Measurements from ENCODE around the gene RTN4RL2. TPM values are rescaled to one million over a fixed set of nuclear protein-coding genes. Genes with fewer than 3 reads are reported as not detected.

RTN4RL2 gene
- total RNA-seq, result under 1 TPM in 1 of 2 experiments, not detected in 1; 0.17 TPM
- under 1 TPM in 1 of 2 donors, not detected in 1; 0.40 TPM for polyA plus RNA-seq

GRCh38 chr11:57460022-57460757, at the start of gene RTN4RL2:
Gene RTN4RL2, plus strand, starts transcription at chr11:57460528. Its CDS starts 338 bp downstream, at chr11:57460866.
- H3K36me3 ChIP-seq (ENCODE audit: insufficient read depth, low read length), result no peaks in the 10 kb centered on the region
- intact Hi-C loops (cut with micrococcal nuclease), result no loop called here
- Mint-ChIP-seq H3K27ac (peak within 1 kb of the TSS in 2 of 7 donors; percentile 9 to 63), H3K36me3 (no peaks in the 10 kb centered on the region), H3K27me3 (peaks cover 18 to 33% of the 10 kb centered on the region in 2 donors), H3K4me1 (peaks cover 16 to 31% (median 24%) of the 10 kb centered on the region in 4 donors), H3K4me3 (peak within 1 kb of the TSS; percentile 79 to 93 (median 87)), H3K9me3 (peaks cover 0 to 1% (median 0%) of the 10 kb centered on the region in 8 donors)
- peak within 1 kb of the TSS; percentile 17 to 33 for H3K4me3 ChIP-seq (ENCODE audit: low read length in 2 of 2)
- H3K9me3 ChIP-seq (ENCODE audit: control insufficient read depth in 1 of 2, low read length in 2 of 2), result no peaks in the 10 kb centered on the region
- peaks cover 17% of the 10 kb centered on the region for H3K27me3 ChIP-seq (ENCODE audit: insufficient read depth, low read length)
- ChIA-PET CTCF (ENCODE audit: partially characterized antibody) (interaction anchor here (0.6 to 8.2 kb wide), 11 partner anchors 13 to 252 kb away, joined by 3 to 187 read pairs (median 5); partner anchors contain the start of genes SLC43A3 and TIMM10), POLR2A (ENCODE audit: partially characterized antibody) (interaction anchor here (1.2 to 1.6 kb wide), 3 partner anchors 18 to 67 kb away, joined by 3 to 5 read pairs (median 5); no protein-coding TSS in a partner anchor)
- DNase-seq, result peak in 3 of 5 donors; percentile 17 to 27 (median 22)
- no peak within 1 kb of the TSS for H3K27ac ChIP-seq (ENCODE audit: low read depth, low read length)
- H3K4me1 ChIP-seq (ENCODE audit: insufficient read depth, low read length), result peaks cover 40% of the 10 kb centered on the region

- Histone ChIP-seq H3K4me1 (ENCODE audit: insufficient read depth, low read length) (no peaks in the 10 kb centered on the region), H3K36me3 (ENCODE audit: insufficient read depth, low read length) (peaks cover 45% of the 10 kb centered on the region), H3K4me3 (ENCODE audit: low read length in 2 of 2) (no peak overlapping the region), H3K27ac (ENCODE audit: low read depth, low read length) (no peak overlapping the region), H3K9me3 (ENCODE audit: control insufficient read depth in 1 of 2, low read length in 2 of 2) (no peaks in the 10 kb centered on the region), H3K27me3 (ENCODE audit: insufficient read depth, low read length) (no peaks in the 10 kb centered on the region)
- Mint-ChIP-seq H3K36me3 (peaks cover 66 to 72% of the 10 kb centered on the region in 2 donors), H3K9me3 (no peaks in the 10 kb centered on the region), H3K27me3 (no peaks in the 10 kb centered on the region), H3K27ac (peak overlapping the region in 2 of 7 donors; percentile 52 to 68), H3K4me1 (peaks cover 0 to 5% (median under 1%) of the 10 kb centered on the region in 4 donors), H3K4me3 (no peak overlapping the region)
- intact Hi-C loops (cut with micrococcal nuclease), result no loop called here
- POLR2A ChIA-PET (ENCODE audit: partially characterized antibody), result no interaction called here
- CTCF ChIA-PET (ENCODE audit: partially characterized antibody), result no interaction called here
- no peak for DNase-seq
These were observed 46.6 kb upstream of the RTN4RL2 start for GRCh38 chr11:57413681-57414080.

- H3K27ac Mint-ChIP-seq, result peak overlapping the region in 2 of 7 donors; percentile 35 to 75
- no peaks in the 10 kb centered on the region for H3K4me1 ChIP-seq (ENCODE audit: insufficient read depth, low read length)
- H3K9me3 Mint-ChIP-seq, result no peaks in the 10 kb centered on the region
- no peaks in the 10 kb centered on the region for H3K27me3 Mint-ChIP-seq
- H3K9me3 ChIP-seq (ENCODE audit: control insufficient read depth in 1 of 2, low read length in 2 of 2), result no peaks in the 10 kb centered on the region
- H3K4me1 Mint-ChIP-seq, result peaks cover 0 to 4% (median under 1%) of the 10 kb centered on the region in 4 donors
- peaks cover 37% of the 10 kb centered on the region for H3K36me3 ChIP-seq (ENCODE audit: insufficient read depth, low read length)
- no peak overlapping the region for H3K4me3 ChIP-seq (ENCODE audit: low read length in 2 of 2)
- H3K27me3 ChIP-seq (ENCODE audit: insufficient read depth, low read length), result no peaks in the 10 kb centered on the region
- no peak for DNase-seq
- no peak overlapping the region for H3K27ac ChIP-seq (ENCODE audit: low read depth, low read length)
- ChIA-PET POLR2A (ENCODE audit: partially characterized antibody) (no interaction called here), CTCF (ENCODE audit: partially characterized antibody) (no interaction called here)
- no peak overlapping the region for H3K4me3 Mint-ChIP-seq
- peaks cover 64 to 72% of the 10 kb centered on the region in 2 donors for H3K36me3 Mint-ChIP-seq
- intact Hi-C loops (cut with micrococcal nuclease), result no loop called here
These were observed 45.6 kb upstream of the RTN4RL2 start for GRCh38 chr11:57414612-57415212.

GRCh38 chr11:57416436-57416835, 43.9 kb upstream of the RTN4RL2 start:
- Mint-ChIP-seq H3K27ac (peak overlapping the region in 1 of 7 donors; percentile 18), H3K9me3 (no peaks in the 10 kb centered on the region), H3K27me3 (no peaks in the 10 kb centered on the region), H3K4me1 (peaks cover 0 to 4% (median 2%) of the 10 kb centered on the region in 4 donors), H3K4me3 (no peak overlapping the region), H3K36me3 (peaks cover 58 to 70% of the 10 kb centered on the region in 2 donors)
- H3K36me3 ChIP-seq (ENCODE audit: insufficient read depth, low read length), result peaks cover 36% of the 10 kb centered on the region
- ChIA-PET CTCF (ENCODE audit: partially characterized antibody) (no interaction called here), POLR2A (ENCODE audit: partially characterized antibody) (interaction anchor here (1.6 kb wide), 1 partner anchor 9 kb away, joined by 5 read pairs; no protein-coding TSS in a partner anchor)
- no peak for DNase-seq
- H3K27ac ChIP-seq (ENCODE audit: low read depth, low read length), result no peak overlapping the region
- no peaks in the 10 kb centered on the region for H3K4me1 ChIP-seq (ENCODE audit: insufficient read depth, low read length)
- H3K4me3 ChIP-seq (ENCODE audit: low read length in 2 of 2), result no peak overlapping the region
- no peaks in the 10 kb centered on the region for H3K9me3 ChIP-seq (ENCODE audit: control insufficient read depth in 1 of 2, low read length in 2 of 2)
- H3K27me3 ChIP-seq (ENCODE audit: insufficient read depth, low read length), result no peaks in the 10 kb centered on the region
- intact Hi-C loops (cut with micrococcal nuclease), result no loop called here

GRCh38 chr11:57417056-57417455, 43.3 kb upstream of the RTN4RL2 start:
- ChIA-PET CTCF (ENCODE audit: partially characterized antibody) (interaction anchor here (2.4 kb wide), 1 partner anchor 76 kb away, joined by 6 read pairs; no protein-coding TSS in a partner anchor), POLR2A (ENCODE audit: partially characterized antibody) (no interaction called here)
- Mint-ChIP-seq H3K9me3 (no peaks in the 10 kb centered on the region), H3K4me1 (peaks cover 0 to 4% (median 2%) of the 10 kb centered on the region in 4 donors), H3K27me3 (no peaks in the 10 kb centered on the region), H3K27ac (peak overlapping the region in 1 of 7 donors; percentile 25), H3K36me3 (peaks cover 55 to 68% of the 10 kb centered on the region in 2 donors), H3K4me3 (no peak overlapping the region)
- H3K4me3 ChIP-seq (ENCODE audit: low read length in 2 of 2), result no peak overlapping the region
- no peaks in the 10 kb centered on the region for H3K9me3 ChIP-seq (ENCODE audit: control insufficient read depth in 1 of 2, low read length in 2 of 2)
- no peaks in the 10 kb centered on the region for H3K4me1 ChIP-seq (ENCODE audit: insufficient read depth, low read length)
- intact Hi-C loops (cut with micrococcal nuclease), result no loop called here
- DNase-seq, result no peak
- H3K27me3 ChIP-seq (ENCODE audit: insufficient read depth, low read length), result no peaks in the 10 kb centered on the region
- H3K27ac ChIP-seq (ENCODE audit: low read depth, low read length), result no peak overlapping the region
- peaks cover 36% of the 10 kb centered on the region for H3K36me3 ChIP-seq (ENCODE audit: insufficient read depth, low read length)

GRCh38 chr11:57418131-57418530, 42.2 kb upstream of the RTN4RL2 start:
- Mint-ChIP-seq H3K4me1 (peaks cover 3 to 10% (median 5%) of the 10 kb centered on the region in 4 donors), H3K27me3 (no peaks in the 10 kb centered on the region), H3K36me3 (peaks cover 57 to 71% of the 10 kb centered on the region in 2 donors), H3K27ac (no peak overlapping the region), H3K4me3 (no peak overlapping the region), H3K9me3 (no peaks in the 10 kb centered on the region)
- no peak overlapping the region for H3K27ac ChIP-seq (ENCODE audit: low read depth, low read length)
- H3K9me3 ChIP-seq (ENCODE audit: control insufficient read depth in 1 of 2, low read length in 2 of 2), result no peaks in the 10 kb centered on the region
- H3K4me3 ChIP-seq (ENCODE audit: low read length in 2 of 2), result no peak overlapping the region
- H3K36me3 ChIP-seq (ENCODE audit: insufficient read depth, low read length), result peaks cover 40% of the 10 kb centered on the region
- POLR2A ChIA-PET (ENCODE audit: partially characterized antibody), result no interaction called here
- CTCF ChIA-PET (ENCODE audit: partially characterized antibody), result interaction anchor here (2.4 to 3.2 kb wide), 2 partner anchors 40 to 75 kb away, joined by 6 to 8 read pairs; no protein-coding TSS in a partner anchor
- intact Hi-C loops (cut with micrococcal nuclease), result no loop called here
- no peaks in the 10 kb centered on the region for H3K4me1 ChIP-seq (ENCODE audit: insufficient read depth, low read length)
- no peaks in the 10 kb centered on the region for H3K27me3 ChIP-seq (ENCODE audit: insufficient read depth, low read length)
- DNase-seq, result no peak

GRCh38 chr11:57419146-57419545, 41.2 kb upstream of the RTN4RL2 start:
- Histone ChIP-seq H3K27ac (ENCODE audit: low read depth, low read length) (no peak overlapping the region), H3K27me3 (ENCODE audit: insufficient read depth, low read length) (no peaks in the 10 kb centered on the region), H3K9me3 (ENCODE audit: control insufficient read depth in 1 of 2, low read length in 2 of 2) (no peaks in the 10 kb centered on the region), H3K4me3 (ENCODE audit: low read length in 2 of 2) (no peak overlapping the region), H3K4me1 (ENCODE audit: insufficient read depth, low read length) (peaks cover 5% of the 10 kb centered on the region), H3K36me3 (ENCODE audit: insufficient read depth, low read length) (peaks cover 31% of the 10 kb centered on the region)
- Mint-ChIP-seq H3K4me1 (peaks cover 6 to 20% (median 11%) of the 10 kb centered on the region in 4 donors), H3K9me3 (no peaks in the 10 kb centered on the region), H3K4me3 (no peak overlapping the region), H3K27ac (no peak overlapping the region), H3K27me3 (no peaks in the 10 kb centered on the region), H3K36me3 (peaks cover 47 to 66% of the 10 kb centered on the region in 2 donors)
- ChIA-PET POLR2A (ENCODE audit: partially characterized antibody) (no interaction called here), CTCF (ENCODE audit: partially characterized antibody) (interaction anchor here (0.7 to 3.2 kb wide), 4 partner anchors 39 to 74 kb away, joined by 3 to 8 read pairs (median 4); no protein-coding TSS in a partner anchor)
- DNase-seq, result no peak
- intact Hi-C loops (cut with micrococcal nuclease), result no loop called here
